Measurements from ENCODE around the gene AMIGO2. TPM values are rescaled to one million over a fixed set of nuclear protein-coding genes. Genes with fewer than 3 reads are reported as not detected.

The AMIGO2 gene
- total RNA-seq, 1 donor from 2014 or later = 40.2 TPM

GRCh38 chr12:47032644-47033043, 47.1 kb downstream of the AMIGO2 start:
- intact Hi-C loops (cut with DNase I) = no loop called here
- peaks cover 13% of the 10 kb centered on the region for H3K4me1 ChIP-seq
- no peak overlapping the region for H3K4me3 ChIP-seq
- DNase-seq = no peak
- H3K27ac ChIP-seq = no peak overlapping the region
- H3K9me3 ChIP-seq = no peaks in the 10 kb centered on the region
- TF ChIP-seq CTCF (IDR thresholded peaks at IDR 0.05) = peak; percentile 62
- no peaks in the 10 kb centered on the region for H3K36me3 ChIP-seq
- H3K27me3 ChIP-seq (ENCODE audit: low read depth) = no peaks in the 10 kb centered on the region
- peak; percentile 69 to 87 for ATAC-seq

DNA sequence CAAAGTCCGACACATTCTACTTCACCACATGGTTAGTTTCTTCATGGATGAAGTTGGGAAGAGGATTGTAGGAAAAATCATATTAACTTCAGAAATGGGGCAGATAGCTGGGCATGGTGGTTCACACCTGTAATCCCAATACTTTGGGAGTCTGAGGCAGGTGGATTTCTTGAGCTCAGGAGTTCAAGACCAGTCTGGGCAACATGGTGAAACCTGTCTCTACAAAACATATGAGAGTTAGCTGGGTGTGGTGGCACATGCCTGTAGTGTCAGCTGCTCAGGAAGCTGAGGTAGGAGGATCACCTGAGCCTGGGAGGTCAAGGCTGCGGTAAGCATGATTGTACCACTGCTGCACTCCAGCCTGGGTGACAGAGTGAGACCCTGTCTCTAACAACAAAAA, 49.9 kb downstream of the AMIGO2 start:
- ATAC-seq (no peak), DNase-seq (no peak)
- no peak overlapping the region for H3K4me3 ChIP-seq
- no peaks in the 10 kb centered on the region for H3K36me3 ChIP-seq
- H3K4me1 ChIP-seq = peaks cover 13% of the 10 kb centered on the region
- H3K9me3 ChIP-seq = no peaks in the 10 kb centered on the region
- H3K27me3 ChIP-seq (ENCODE audit: low read depth) = no peaks in the 10 kb centered on the region
- no peak for TF ChIP-seq CTCF (IDR thresholded peaks at IDR 0.05)
- H3K27ac ChIP-seq = no peak overlapping the region
- intact Hi-C loops (cut with DNase I) = no loop called here

DNA sequence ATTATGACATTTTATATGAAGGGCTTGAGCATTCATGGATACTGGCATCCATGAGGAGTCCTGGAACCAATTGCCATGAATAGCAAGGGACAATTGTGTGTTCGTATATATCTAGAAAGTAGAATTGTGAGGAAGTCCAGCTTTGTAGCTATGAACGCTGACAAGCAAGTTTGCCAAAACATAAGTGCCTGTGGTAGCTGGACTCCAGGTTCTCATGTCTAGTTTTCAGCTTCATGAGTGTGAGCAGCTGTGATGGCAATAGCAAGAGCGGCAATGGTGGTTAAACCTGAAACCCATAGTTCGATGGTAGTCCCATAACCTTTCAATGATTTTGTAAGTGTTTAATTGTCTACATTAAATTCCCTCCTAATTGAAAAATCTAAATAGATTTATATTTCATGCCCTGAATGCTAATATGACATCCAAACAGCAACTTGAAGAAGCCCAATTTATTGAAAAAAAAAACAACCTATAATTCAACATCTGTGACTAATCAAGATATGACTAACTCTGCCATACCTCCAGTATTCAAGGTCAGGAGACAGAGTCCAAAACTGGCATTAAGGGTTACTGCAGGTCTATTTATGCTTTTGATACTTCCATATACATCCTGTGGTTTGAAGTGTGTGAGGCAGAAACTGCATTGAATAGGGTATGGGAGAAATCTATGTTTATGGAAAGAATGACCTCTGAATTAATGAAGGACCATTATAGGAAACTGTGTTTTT, 50.6 kb downstream of the AMIGO2 start:
- no peak for TF ChIP-seq CTCF (IDR thresholded peaks at IDR 0.05)
- H3K27ac ChIP-seq = no peak overlapping the region
- no peaks in the 10 kb centered on the region for H3K9me3 ChIP-seq
- H3K4me1 ChIP-seq = peaks cover 13% of the 10 kb centered on the region
- intact Hi-C loops (cut with DNase I) = no loop called here
- DNase-seq (no peak), ATAC-seq (no peak)
- no peaks in the 10 kb centered on the region for H3K27me3 ChIP-seq (ENCODE audit: low read depth)
- H3K4me3 ChIP-seq = no peak overlapping the region
- H3K36me3 ChIP-seq = no peaks in the 10 kb centered on the region

GRCh38 chr12:47028186-47028585, 51.6 kb downstream of the AMIGO2 start:
- Histone ChIP-seq H3K4me3 (no peak overlapping the region), H3K27me3 (ENCODE audit: low read depth) (no peaks in the 10 kb centered on the region), H3K36me3 (no peaks in the 10 kb centered on the region), H3K4me1 (peaks cover 6% of the 10 kb centered on the region), H3K27ac (no peak overlapping the region), H3K9me3 (no peaks in the 10 kb centered on the region)
- intact Hi-C loops (cut with DNase I) = no loop called here
- no peak for TF ChIP-seq CTCF (IDR thresholded peaks at IDR 0.05)
- no peak for ATAC-seq
- no peak for DNase-seq

Other genes with a start within 250 kb of the AMIGO2 start
- gene PCED1B, start 338 bp downstream of the AMIGO2 start, total RNA-seq = 13.4 TPM